Cardiac fibroblast (primary cell): Measurements from ENCODE around the gene CRYBG3.

ENCODE experiments used
- DNase-seq, 2 donors: peaks; one replicate each; pipeline versions ENCODE4 v3.0.0 to v3.0.0-alpha.2; 2010; ENCODE audit warnings: low read depth in 2 of 2
- H3K4me3 ChIP-seq, 2 donors: replicated peaks in 1 of 2; 1 replicate in 1 of 2; 2 replicates in 1 of 2; pipeline ENCODE4 v1.5.1; 2011; ENCODE audit warnings: low read depth in 2 of 2, low read length in 2 of 2, mild to moderate bottlenecking in 2 of 2, moderate library complexity in 1 of 2
- TF ChIP-seq, protein P1 (sequence below): IDR thresholded peaks from one replicate; pipeline ENCODE4 v1.5.1; 2011; ENCODE audit warnings: low read depth, mild to moderate bottlenecking, low read length, inconsistent platforms

Gene CRYBG3

GRCh38 chr3:97952872-97953271 is 131.1 kb downstream of the CRYBG3 start:
- no peak overlapping the region for H3K4me3 ChIP-seq
- TF ChIP-seq, protein P1, sequence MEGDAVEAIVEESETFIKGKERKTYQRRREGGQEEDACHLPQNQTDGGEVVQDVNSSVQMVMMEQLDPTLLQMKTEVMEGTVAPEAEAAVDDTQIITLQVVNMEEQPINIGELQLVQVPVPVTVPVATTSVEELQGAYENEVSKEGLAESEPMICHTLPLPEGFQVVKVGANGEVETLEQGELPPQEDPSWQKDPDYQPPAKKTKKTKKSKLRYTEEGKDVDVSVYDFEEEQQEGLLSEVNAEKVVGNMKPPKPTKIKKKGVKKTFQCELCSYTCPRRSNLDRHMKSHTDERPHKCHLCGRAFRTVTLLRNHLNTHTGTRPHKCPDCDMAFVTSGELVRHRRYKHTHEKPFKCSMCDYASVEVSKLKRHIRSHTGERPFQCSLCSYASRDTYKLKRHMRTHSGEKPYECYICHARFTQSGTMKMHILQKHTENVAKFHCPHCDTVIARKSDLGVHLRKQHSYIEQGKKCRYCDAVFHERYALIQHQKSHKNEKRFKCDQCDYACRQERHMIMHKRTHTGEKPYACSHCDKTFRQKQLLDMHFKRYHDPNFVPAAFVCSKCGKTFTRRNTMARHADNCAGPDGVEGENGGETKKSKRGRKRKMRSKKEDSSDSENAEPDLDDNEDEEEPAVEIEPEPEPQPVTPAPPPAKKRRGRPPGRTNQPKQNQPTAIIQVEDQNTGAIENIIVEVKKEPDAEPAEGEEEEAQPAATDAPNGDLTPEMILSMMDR: no peak
- peak in 1 of 2 donors; percentile 24 for DNase-seq

GRCh38 chr3:97954228-97954827 is 132.5 kb downstream of the CRYBG3 start:
- no peak for DNase-seq
- H3K4me3 ChIP-seq: no peak overlapping the region
- TF ChIP-seq, protein P1: no peak

- TF ChIP-seq, protein P1: no peak
- no peak overlapping the region for H3K4me3 ChIP-seq
- no peak for DNase-seq
These were observed 134.2 kb downstream of the CRYBG3 start for GRCh38 chr3:97956051-97956450.

DNA sequence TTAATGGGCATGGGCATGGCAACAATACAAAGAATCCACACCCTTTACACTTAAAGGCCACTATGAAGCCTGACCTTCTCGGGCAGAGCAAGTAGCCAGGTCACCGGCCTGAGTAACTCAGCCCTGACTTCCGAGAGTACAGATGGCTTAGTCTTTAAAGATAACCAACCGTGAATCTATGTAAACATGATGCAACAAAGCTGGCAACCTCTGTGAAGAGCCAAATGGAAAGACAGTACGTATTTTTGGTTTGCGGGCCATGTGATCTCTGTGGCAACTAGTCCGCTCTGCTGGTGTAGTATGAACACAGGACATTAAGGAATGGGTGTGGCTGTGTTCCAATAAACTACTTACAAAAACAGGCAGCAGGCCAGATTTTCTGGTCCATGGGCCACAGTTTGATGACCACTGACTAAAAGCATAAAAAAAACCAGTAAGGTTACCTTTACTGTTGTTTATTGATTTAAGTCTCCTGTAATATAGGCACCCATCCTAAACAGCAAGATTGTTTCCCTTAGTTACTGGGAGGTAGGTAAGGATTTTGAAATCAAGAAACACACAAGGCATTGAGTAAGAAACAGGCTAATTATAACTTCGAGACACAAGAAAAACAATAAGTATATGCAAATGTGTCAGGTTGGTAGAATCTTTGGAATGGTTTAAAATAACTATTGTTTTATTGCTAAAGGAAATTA is 136.0 kb downstream of the CRYBG3 start:
- TF ChIP-seq, protein P1: no peak
- no peak overlapping the region for H3K4me3 ChIP-seq
- peak; percentile 25 to 53 for DNase-seq

GRCh38 chr3:97958396-97958795 is 136.6 kb downstream of the CRYBG3 start:
- DNase-seq: peak; percentile 21 to 41
- TF ChIP-seq, protein P1: no peak
- no peak overlapping the region for H3K4me3 ChIP-seq

DNA sequence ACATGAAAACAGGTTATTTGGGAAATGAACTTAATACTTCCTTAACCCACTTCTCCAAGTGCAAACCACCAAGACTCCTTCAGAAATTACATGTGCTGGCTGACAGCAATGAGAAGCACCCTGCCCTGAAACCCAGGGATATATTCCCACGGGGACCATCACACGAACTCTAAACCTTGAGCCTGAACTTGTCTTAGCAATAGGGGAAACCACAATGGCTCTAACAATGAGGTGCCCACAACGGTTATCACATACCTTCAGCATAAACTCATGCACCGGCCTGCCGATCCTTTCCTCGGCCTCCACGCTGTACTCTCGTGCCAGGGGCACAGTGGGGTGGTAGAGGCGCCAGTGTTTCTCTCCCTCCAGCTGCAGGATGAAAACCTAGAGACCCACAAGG is 137.0 kb downstream of the CRYBG3 start:
- no peak overlapping the region for H3K4me3 ChIP-seq
- TF ChIP-seq, protein P1: no peak
- no peak for DNase-seq
